ENCODE data around the gene ENAH.

DNA sequence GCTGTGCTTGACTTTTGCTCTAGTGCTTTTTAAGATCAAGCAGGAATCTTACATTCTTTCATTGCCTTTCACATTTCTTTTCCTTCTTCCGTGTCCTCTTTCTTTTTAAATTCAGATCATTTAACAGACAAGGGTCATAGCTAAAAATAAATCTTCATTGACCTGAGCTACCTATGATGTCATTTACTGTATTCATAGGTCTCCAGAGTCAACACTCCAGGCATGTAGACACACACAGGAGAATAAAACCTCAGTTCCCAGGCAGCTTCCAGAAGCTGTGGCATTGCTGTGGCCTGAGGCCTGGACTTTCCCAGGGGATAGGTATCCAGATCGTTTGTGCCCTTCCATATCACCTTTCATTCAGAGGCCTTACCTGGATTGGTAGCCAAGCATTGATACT, 38.5 kb upstream of the ENAH start:
- TF ChIP-seq POLR2A (IDR thresholded peaks at IDR 0.05; ENCODE audit: low read length) (no peak), GATA1 (IDR thresholded peaks at IDR 0.05; ENCODE audit: low read depth, low read length) (no peak)

Data from erythroblast (primary cell).